SK-N-SH treated with all-trans-retinoic acid at 6 μM for 48 hours (cell line): ENCODE results near the gene SLC12A8.

ENCODE experiments used
- ARNTL ChIP-seq: fragments of 450-650 bp; formaldehyde crosslinking; IDR thresholded peaks from 2 replicates; pipeline ENCODE4 v1.5.0; 2020; ENCODE audit warnings: low read depth, mild to moderate bottlenecking, moderate library complexity, borderline replicate concordance
- BACH2 ChIP-seq: fragments of 250-450 bp; sonication (Bioruptor Pico); IDR thresholded peaks from 2 replicates; pipeline ENCODE4 v1.9.0; 2021; ENCODE audit warnings: mild to moderate bottlenecking, borderline replicate concordance
- CSDC2 ChIP-seq: fragments of 250-450 bp; sonication (Bioruptor Pico); IDR thresholded peaks from 2 replicates; pipeline ENCODE4 v1.5.0; 2020; ENCODE audit warnings: mild to moderate bottlenecking, moderate library complexity
- CSRNP3 ChIP-seq: fragments of 250-450 bp; sonication (Bioruptor Pico); IDR thresholded peaks from 2 replicates; pipeline ENCODE4 v1.5.1; 2021; ENCODE audit warnings: mild to moderate bottlenecking, moderate library complexity
- TCF4 ChIP-seq: fragments of 250-450 bp; sonication (Bioruptor Pico); IDR thresholded peaks from 2 replicates; pipeline ENCODE4 v1.8.0; 2021; ENCODE audit warnings: mild to moderate bottlenecking, moderate library complexity, borderline replicate concordance
- TOX ChIP-seq: fragments of 250-450 bp; sonication (Bioruptor Pico); IDR thresholded peaks from 2 replicates; pipeline ENCODE4 v1.8.0; 2021; ENCODE audit warnings: mild to moderate bottlenecking, moderate library complexity, borderline replicate concordance
- TSHZ2 ChIP-seq: fragments of 250-450 bp; sonication (Bioruptor Pico); IDR thresholded peaks from 2 replicates; pipeline ENCODE4 v1.5.0; 2020; ENCODE audit warnings: mild to moderate bottlenecking, moderate library complexity
- ZFP3 ChIP-seq: fragments of 250-450 bp; sonication (Bioruptor Pico); IDR thresholded peaks from 2 replicates; pipeline ENCODE4 v1.5.0; 2020; ENCODE audit warnings: mild to moderate bottlenecking, moderate library complexity
- ZFP30 ChIP-seq: fragments of 450-650 bp; formaldehyde crosslinking; IDR thresholded peaks from 2 replicates; pipeline ENCODE4 v1.5.0; 2022; ENCODE audit warnings: mild to moderate bottlenecking, moderate library complexity
- ZNF70 ChIP-seq: fragments of 450-650 bp; formaldehyde crosslinking; IDR thresholded peaks from 2 replicates; pipeline ENCODE4 v1.5.0; 2020; ENCODE audit warnings: mild to moderate bottlenecking, moderate library complexity
- ZNF8 ChIP-seq: fragments of 450-650 bp; formaldehyde crosslinking; IDR thresholded peaks from 2 replicates; pipeline ENCODE4 v1.5.0; 2020; ENCODE audit warnings: mild to moderate bottlenecking, moderate library complexity
- TF ChIP-seq, protein P1 (sequence below): fragments of 250-450 bp; sonication (Bioruptor Pico); IDR thresholded peaks from 2 replicates; pipeline ENCODE4 v1.8.0; 2020; ENCODE audit warnings: mild to moderate bottlenecking, moderate library complexity, borderline replicate concordance

- TF ChIP-seq TOX (no peak), ARNTL (CRISPR knock-in tag) (no peak), TCF4 (no peak), ZFP3 (no peak), CSDC2 (no peak), ZFP30 (CRISPR knock-in tag) (no peak), ZNF70 (CRISPR knock-in tag) (no peak), CSRNP3 (CRISPR knock-in tag) (no peak), ZNF8 (CRISPR knock-in tag) (no peak), TSHZ2 (CRISPR knock-in tag) (no peak), BACH2 (CRISPR knock-in tag) (no peak)
- TF ChIP-seq, protein P1, sequence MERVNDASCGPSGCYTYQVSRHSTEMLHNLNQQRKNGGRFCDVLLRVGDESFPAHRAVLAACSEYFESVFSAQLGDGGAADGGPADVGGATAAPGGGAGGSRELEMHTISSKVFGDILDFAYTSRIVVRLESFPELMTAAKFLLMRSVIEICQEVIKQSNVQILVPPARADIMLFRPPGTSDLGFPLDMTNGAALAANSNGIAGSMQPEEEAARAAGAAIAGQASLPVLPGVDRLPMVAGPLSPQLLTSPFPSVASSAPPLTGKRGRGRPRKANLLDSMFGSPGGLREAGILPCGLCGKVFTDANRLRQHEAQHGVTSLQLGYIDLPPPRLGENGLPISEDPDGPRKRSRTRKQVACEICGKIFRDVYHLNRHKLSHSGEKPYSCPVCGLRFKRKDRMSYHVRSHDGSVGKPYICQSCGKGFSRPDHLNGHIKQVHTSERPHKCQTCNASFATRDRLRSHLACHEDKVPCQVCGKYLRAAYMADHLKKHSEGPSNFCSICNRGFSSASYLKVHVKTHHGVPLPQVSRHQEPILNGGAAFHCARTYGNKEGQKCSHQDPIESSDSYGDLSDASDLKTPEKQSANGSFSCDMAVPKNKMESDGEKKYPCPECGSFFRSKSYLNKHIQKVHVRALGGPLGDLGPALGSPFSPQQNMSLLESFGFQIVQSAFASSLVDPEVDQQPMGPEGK (CRISPR knock-in tag) = no peak
Observed at GRCh38 chr3:125137358-125138033, 75.1 kb downstream of the SLC12A8 start.
